Measurements from ENCODE around the gene SMARCA2.

DNA sequence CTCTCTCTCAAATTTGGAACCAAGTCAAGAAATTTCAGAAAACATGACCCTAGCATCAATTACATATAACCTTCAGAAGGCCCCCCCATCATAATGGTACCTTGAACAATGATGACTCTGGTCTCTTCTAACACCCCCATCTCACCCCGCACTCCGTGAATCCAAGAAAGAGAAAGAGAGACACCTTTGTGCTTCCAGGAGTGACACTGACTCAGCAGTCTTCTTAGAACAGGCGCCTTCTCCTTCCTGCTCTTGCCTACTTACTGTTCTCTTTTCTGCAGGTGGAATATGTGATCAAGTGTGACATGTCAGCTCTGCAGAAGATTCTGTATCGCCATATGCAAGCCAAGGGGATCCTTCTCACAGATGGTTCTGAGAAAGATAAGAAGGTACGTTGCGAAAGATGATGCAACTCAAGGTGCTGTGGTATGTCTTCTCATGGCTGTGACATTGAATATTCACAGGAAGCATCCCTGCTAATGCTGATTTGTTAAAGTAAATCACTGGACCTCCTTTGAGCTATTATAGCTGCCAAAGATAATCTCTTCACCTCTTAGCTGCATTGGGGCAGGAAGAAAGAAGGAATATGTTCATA is 81.3 kb downstream of the SMARCA2 start:
- TF ChIP-seq, protein P1, sequence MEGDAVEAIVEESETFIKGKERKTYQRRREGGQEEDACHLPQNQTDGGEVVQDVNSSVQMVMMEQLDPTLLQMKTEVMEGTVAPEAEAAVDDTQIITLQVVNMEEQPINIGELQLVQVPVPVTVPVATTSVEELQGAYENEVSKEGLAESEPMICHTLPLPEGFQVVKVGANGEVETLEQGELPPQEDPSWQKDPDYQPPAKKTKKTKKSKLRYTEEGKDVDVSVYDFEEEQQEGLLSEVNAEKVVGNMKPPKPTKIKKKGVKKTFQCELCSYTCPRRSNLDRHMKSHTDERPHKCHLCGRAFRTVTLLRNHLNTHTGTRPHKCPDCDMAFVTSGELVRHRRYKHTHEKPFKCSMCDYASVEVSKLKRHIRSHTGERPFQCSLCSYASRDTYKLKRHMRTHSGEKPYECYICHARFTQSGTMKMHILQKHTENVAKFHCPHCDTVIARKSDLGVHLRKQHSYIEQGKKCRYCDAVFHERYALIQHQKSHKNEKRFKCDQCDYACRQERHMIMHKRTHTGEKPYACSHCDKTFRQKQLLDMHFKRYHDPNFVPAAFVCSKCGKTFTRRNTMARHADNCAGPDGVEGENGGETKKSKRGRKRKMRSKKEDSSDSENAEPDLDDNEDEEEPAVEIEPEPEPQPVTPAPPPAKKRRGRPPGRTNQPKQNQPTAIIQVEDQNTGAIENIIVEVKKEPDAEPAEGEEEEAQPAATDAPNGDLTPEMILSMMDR (IDR thresholded peaks at IDR 0.05; ENCODE audit: low read length): no peak
- no peak for TF ChIP-seq EZH2 (optimal IDR thresholded peaks at IDR 0.05; ENCODE audit: low read depth, low read length)

Data from MM.1S (cell line).